ENCODE data around the gene RASGRP3.

RASGRP3 gene

GRCh38 chr2:33512112-33512511 lies 35.7 kb downstream of the RASGRP3 start:
- Histone ChIP-seq H3K27ac (ENCODE audit: low read length) (no peak overlapping the region), H3K9ac (ENCODE audit: low read depth, low read length) (no peak overlapping the region), H3K4me1 (ENCODE audit: insufficient read depth, low read length) (no peaks in the 10 kb centered on the region), H3K27me3 (ENCODE audit: insufficient read depth, low read length) (no peaks in the 10 kb centered on the region), H3K4me3 (ENCODE audit: low read length) (no peak overlapping the region), H3K36me3 (ENCODE audit: insufficient read depth, low read depth, low read length) (no peaks in the 10 kb centered on the region), H3K9me3 (ENCODE audit: insufficient read depth, low read depth, low read length) (no peaks in the 10 kb centered on the region)

DNA sequence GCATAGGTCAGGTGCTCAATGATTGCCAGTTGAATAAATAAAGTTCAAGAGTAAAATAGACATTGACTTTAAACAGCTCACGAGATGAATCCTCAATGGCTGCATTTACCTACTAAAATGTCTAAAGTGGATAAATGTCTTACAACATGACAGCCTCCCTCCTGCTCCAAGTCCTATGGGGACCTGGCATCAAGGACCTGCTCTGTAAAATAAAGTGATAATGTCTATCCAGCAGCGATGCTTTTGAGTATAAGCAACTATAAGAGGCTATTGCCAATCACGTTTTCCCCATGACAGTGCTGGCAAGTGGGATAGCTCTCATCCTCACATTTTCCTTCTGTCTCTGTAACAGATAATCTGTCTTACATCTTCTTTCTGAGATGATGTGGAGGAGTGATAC lies 37.0 kb downstream of the RASGRP3 start:
- Histone ChIP-seq H3K36me3 (ENCODE audit: insufficient read depth, low read depth, low read length) (no peaks in the 10 kb centered on the region), H3K27ac (ENCODE audit: low read length) (no peak overlapping the region), H3K9ac (ENCODE audit: low read depth, low read length) (no peak overlapping the region), H3K27me3 (ENCODE audit: insufficient read depth, low read length) (no peaks in the 10 kb centered on the region), H3K4me1 (ENCODE audit: insufficient read depth, low read length) (no peaks in the 10 kb centered on the region), H3K9me3 (ENCODE audit: insufficient read depth, low read depth, low read length) (no peaks in the 10 kb centered on the region), H3K4me3 (ENCODE audit: low read length) (no peak overlapping the region)

- Histone ChIP-seq H3K27me3 (ENCODE audit: insufficient read depth, low read length) (no peaks in the 10 kb centered on the region), H3K9me3 (ENCODE audit: insufficient read depth, low read depth, low read length) (no peaks in the 10 kb centered on the region), H3K27ac (ENCODE audit: low read length) (no peak overlapping the region), H3K36me3 (ENCODE audit: insufficient read depth, low read depth, low read length) (no peaks in the 10 kb centered on the region), H3K9ac (ENCODE audit: low read depth, low read length) (no peak overlapping the region), H3K4me1 (ENCODE audit: insufficient read depth, low read length) (no peaks in the 10 kb centered on the region), H3K4me3 (ENCODE audit: low read length) (no peak overlapping the region)
Measured at GRCh38 chr2:33516456-33516995, 40.1 kb downstream of the RASGRP3 start.

GRCh38 chr2:33518200-33518599 lies 41.8 kb downstream of the RASGRP3 start:
- H3K27ac ChIP-seq (ENCODE audit: low read length), result no peak overlapping the region
- no peaks in the 10 kb centered on the region for H3K4me1 ChIP-seq (ENCODE audit: insufficient read depth, low read length)
- no peaks in the 10 kb centered on the region for H3K27me3 ChIP-seq (ENCODE audit: insufficient read depth, low read length)
- no peaks in the 10 kb centered on the region for H3K36me3 ChIP-seq (ENCODE audit: insufficient read depth, low read depth, low read length)
- H3K4me3 ChIP-seq (ENCODE audit: low read length), result no peak overlapping the region
- H3K9me3 ChIP-seq (ENCODE audit: insufficient read depth, low read depth, low read length), result no peaks in the 10 kb centered on the region
- no peak overlapping the region for H3K9ac ChIP-seq (ENCODE audit: low read depth, low read length)

- H3K27me3 ChIP-seq (ENCODE audit: insufficient read depth, low read length), result no peaks in the 10 kb centered on the region
- H3K27ac ChIP-seq (ENCODE audit: low read length), result no peak overlapping the region
- no peak overlapping the region for H3K4me3 ChIP-seq (ENCODE audit: low read length)
- H3K9me3 ChIP-seq (ENCODE audit: insufficient read depth, low read depth, low read length), result no peaks in the 10 kb centered on the region
- no peaks in the 10 kb centered on the region for H3K4me1 ChIP-seq (ENCODE audit: insufficient read depth, low read length)
- H3K36me3 ChIP-seq (ENCODE audit: insufficient read depth, low read depth, low read length), result no peaks in the 10 kb centered on the region
- H3K9ac ChIP-seq (ENCODE audit: low read depth, low read length), result no peak overlapping the region
Measured at GRCh38 chr2:33518929-33519328, 42.5 kb downstream of the RASGRP3 start.

DNA sequence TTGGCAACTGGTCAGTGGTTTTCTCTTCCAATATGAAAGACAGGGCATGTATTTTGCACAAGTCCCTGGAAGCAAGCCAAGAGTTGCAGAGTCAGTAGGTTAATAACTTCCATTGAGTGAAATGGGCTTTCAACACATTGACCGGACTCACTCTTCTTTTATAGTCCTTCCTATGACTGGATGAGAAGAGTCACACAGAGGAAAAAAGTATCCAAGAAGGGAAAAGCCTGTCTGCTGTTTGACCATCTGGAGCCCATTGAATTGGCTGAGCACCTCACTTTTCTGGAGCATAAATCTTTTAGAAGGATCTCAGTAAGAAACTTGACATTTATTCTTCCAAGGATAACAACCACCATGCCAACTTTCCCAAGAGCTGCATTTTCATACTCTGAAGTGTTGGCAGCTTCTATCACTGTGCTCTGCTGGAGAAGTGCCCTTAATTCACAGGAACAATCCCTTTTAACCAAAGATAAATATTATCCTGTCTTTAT lies 45.4 kb downstream of the RASGRP3 start:
- no peaks in the 10 kb centered on the region for H3K9me3 ChIP-seq (ENCODE audit: insufficient read depth, low read depth, low read length)
- H3K27me3 ChIP-seq (ENCODE audit: insufficient read depth, low read length), result no peaks in the 10 kb centered on the region
- no peaks in the 10 kb centered on the region for H3K36me3 ChIP-seq (ENCODE audit: insufficient read depth, low read depth, low read length)
- H3K9ac ChIP-seq (ENCODE audit: low read depth, low read length), result no peak overlapping the region
- no peaks in the 10 kb centered on the region for H3K4me1 ChIP-seq (ENCODE audit: insufficient read depth, low read length)
- no peak overlapping the region for H3K27ac ChIP-seq (ENCODE audit: low read length)
- no peak overlapping the region for H3K4me3 ChIP-seq (ENCODE audit: low read length)

GRCh38 chr2:33522576-33522975 lies 46.1 kb downstream of the RASGRP3 start:
- no peak overlapping the region for H3K27ac ChIP-seq (ENCODE audit: low read length)
- no peak overlapping the region for H3K9ac ChIP-seq (ENCODE audit: low read depth, low read length)
- H3K9me3 ChIP-seq (ENCODE audit: insufficient read depth, low read depth, low read length), result no peaks in the 10 kb centered on the region
- H3K27me3 ChIP-seq (ENCODE audit: insufficient read depth, low read length), result no peaks in the 10 kb centered on the region
- H3K4me1 ChIP-seq (ENCODE audit: insufficient read depth, low read length), result no peaks in the 10 kb centered on the region
- no peak overlapping the region for H3K4me3 ChIP-seq (ENCODE audit: low read length)
- no peaks in the 10 kb centered on the region for H3K36me3 ChIP-seq (ENCODE audit: insufficient read depth, low read depth, low read length)

DNA sequence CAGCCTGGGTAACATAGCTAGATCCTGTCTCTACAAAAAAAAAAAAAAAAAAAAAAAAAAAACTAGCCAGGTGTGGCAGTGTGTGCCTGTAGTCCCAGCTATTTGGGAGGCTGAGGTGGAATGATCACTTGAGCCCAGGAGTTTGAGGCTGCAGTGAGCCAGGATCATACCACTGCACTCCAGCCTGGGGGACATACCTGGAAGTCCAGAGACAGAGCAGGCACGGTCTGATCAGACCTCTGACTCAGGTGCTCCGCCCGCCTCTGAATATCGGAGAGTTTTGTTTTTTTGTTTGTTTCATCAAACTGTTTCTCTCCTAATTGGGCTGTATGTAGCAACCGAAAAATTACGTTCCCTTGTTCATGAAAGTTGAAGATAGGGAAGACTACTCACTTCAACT lies 49.2 kb downstream of the RASGRP3 start:
- H3K36me3 ChIP-seq (ENCODE audit: insufficient read depth, low read depth, low read length), result no peaks in the 10 kb centered on the region

DNA sequence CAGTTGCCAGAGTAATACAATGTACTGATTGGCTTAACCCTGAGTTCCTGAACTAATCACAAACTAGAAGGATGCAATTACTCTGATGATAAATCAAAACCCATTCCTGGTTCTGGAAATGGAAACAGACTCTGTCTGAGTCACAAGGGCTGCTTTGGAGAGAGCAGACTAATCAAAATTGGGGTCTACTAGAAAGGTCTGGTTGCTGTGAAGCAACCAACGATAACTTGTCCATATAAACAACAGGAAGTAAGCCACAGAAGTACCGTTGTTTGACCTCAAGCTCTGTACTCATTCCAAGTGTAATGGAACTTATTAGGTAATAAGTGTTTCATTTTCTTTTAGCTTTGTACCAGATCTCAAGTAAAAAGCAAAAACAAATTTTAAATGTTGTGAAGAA lies 49.7 kb downstream of the RASGRP3 start:
- Histone ChIP-seq H3K36me3 (ENCODE audit: insufficient read depth, low read depth, low read length) (no peaks in the 10 kb centered on the region), H3K27ac (ENCODE audit: low read length) (no peak overlapping the region), H3K4me1 (ENCODE audit: insufficient read depth, low read length) (no peaks in the 10 kb centered on the region), H3K27me3 (ENCODE audit: insufficient read depth, low read length) (no peaks in the 10 kb centered on the region), H3K9me3 (ENCODE audit: insufficient read depth, low read depth, low read length) (no peaks in the 10 kb centered on the region), H3K4me3 (ENCODE audit: low read length) (no peak overlapping the region), H3K9ac (ENCODE audit: low read depth, low read length) (no peak overlapping the region)

More for the DNA sequence above, 49.2 kb downstream of the RASGRP3 start:
- Histone ChIP-seq H3K9ac (ENCODE audit: low read depth, low read length) (no peak overlapping the region), H3K27me3 (ENCODE audit: insufficient read depth, low read length) (no peaks in the 10 kb centered on the region), H3K4me3 (ENCODE audit: low read length) (no peak overlapping the region), H3K9me3 (ENCODE audit: insufficient read depth, low read depth, low read length) (no peaks in the 10 kb centered on the region), H3K4me1 (ENCODE audit: insufficient read depth, low read length) (no peaks in the 10 kb centered on the region), H3K27ac (ENCODE audit: low read length) (no peak overlapping the region)

- Histone ChIP-seq H3K4me3 (ENCODE audit: low read length) (no peak overlapping the region), H3K27ac (ENCODE audit: low read length) (no peak overlapping the region), H3K27me3 (ENCODE audit: insufficient read depth, low read length) (no peaks in the 10 kb centered on the region), H3K4me1 (ENCODE audit: insufficient read depth, low read length) (no peaks in the 10 kb centered on the region), H3K9ac (ENCODE audit: low read depth, low read length) (no peak overlapping the region), H3K9me3 (ENCODE audit: insufficient read depth, low read depth, low read length) (no peaks in the 10 kb centered on the region), H3K36me3 (ENCODE audit: insufficient read depth, low read depth, low read length) (no peaks in the 10 kb centered on the region)
Measured at GRCh38 chr2:33526921-33527320, 50.5 kb downstream of the RASGRP3 start.

DNA sequence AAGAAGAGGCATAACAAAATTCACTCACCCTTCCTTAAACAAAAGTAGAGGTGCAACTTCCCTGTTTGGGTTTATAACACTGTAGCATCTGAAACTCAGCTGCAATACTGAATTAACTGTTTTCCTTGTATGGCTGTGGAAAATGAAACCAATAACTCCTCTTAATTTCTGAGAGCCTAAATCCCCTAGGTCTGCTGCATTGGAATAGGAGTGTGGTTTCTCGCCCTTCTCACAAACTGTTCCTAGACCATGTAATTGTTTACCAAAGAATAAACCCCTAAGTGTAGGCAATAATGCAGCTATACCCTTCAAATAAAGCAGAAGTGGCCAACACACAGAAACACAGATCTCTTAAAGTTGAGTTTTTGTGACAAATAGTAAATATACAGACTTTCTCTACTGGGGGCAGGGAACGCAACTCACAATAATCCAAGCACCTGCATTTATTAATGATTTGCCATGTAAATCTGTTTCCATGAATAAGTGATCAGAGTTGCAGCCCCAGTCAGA lies 52.0 kb downstream of the RASGRP3 start:
- H3K4me1 ChIP-seq (ENCODE audit: insufficient read depth, low read length), result no peaks in the 10 kb centered on the region
- H3K27ac ChIP-seq (ENCODE audit: low read length), result no peak overlapping the region
- no peak overlapping the region for H3K4me3 ChIP-seq (ENCODE audit: low read length)
- no peaks in the 10 kb centered on the region for H3K27me3 ChIP-seq (ENCODE audit: insufficient read depth, low read length)
- no peaks in the 10 kb centered on the region for H3K9me3 ChIP-seq (ENCODE audit: insufficient read depth, low read depth, low read length)
- H3K9ac ChIP-seq (ENCODE audit: low read depth, low read length), result no peak overlapping the region
- no peaks in the 10 kb centered on the region for H3K36me3 ChIP-seq (ENCODE audit: insufficient read depth, low read depth, low read length)

DNA sequence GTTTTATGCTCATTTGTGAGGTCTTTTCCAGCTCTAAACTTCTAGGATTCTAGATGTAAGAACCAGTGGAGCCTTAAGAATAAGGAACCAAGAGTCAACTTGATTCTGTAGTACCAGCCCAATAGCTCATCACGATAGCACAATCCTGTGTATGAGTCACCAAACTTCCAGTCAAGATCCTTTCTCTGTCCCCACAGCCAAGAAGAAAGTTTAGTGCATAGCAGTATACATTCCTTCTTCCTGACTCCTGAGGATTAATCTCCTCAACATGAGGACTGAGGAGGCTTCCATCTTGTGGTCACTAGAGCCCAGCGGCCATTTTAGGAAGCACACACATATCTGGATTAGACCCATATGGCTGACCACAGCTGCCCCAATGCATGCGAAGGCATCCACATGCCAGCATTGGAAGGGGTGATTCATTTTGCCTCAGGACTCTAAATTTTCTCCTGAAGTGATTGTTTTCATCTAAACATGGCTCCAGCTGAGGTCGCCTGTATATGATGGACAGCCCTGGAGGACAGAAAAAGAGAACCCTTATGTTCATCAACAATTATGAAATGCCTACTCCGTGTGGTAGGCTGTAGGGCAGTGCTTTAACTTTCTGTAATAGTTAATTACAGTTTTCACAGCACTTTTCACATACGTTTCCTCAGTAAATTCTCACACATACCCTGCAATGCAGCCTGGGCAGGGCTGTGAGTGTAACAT lies 53.5 kb downstream of the RASGRP3 start:
- H3K9me3 ChIP-seq (ENCODE audit: insufficient read depth, low read depth, low read length), result no peaks in the 10 kb centered on the region
- no peak overlapping the region for H3K4me3 ChIP-seq (ENCODE audit: low read length)
- no peak overlapping the region for H3K9ac ChIP-seq (ENCODE audit: low read depth, low read length)
- H3K4me1 ChIP-seq (ENCODE audit: insufficient read depth, low read length), result no peaks in the 10 kb centered on the region
- no peaks in the 10 kb centered on the region for H3K27me3 ChIP-seq (ENCODE audit: insufficient read depth, low read length)
- H3K27ac ChIP-seq (ENCODE audit: low read length), result no peak overlapping the region
- no peaks in the 10 kb centered on the region for H3K36me3 ChIP-seq (ENCODE audit: insufficient read depth, low read depth, low read length)
